Gastrocnemius medialis (tissue), 4 donors: ENCODE data around the gene AACS.

Experiments
- POLR2A ChIP-seq, 2 donors: fragments of 450-650 bp; IDR thresholded peaks; one replicate each; pipeline ENCODE4 v1.6.1; 2017; ENCODE audit warnings: antibody characterized with exemption in 2 of 2, mild to moderate bottlenecking in 2 of 2, moderate library complexity in 2 of 2
- TF ChIP-seq, protein P1 (sequence below), 5 experiments: fragments of 450-650 bp in 3 of 5; fragments of 200-600 bp in 2 of 5; sonication (generic) in 2 of 5; IDR thresholded peaks in 4 of 5; conservative IDR thresholded peaks in 1 of 5; 1 replicate in 4 of 5; 2 replicates in 1 of 5; pipeline ENCODE4 v1.5.1; 2016 to 2019; ENCODE audit warnings: antibody characterized with exemption in 5 of 5, mild to moderate bottlenecking in 3 of 5, moderate library complexity in 3 of 5

DNA sequence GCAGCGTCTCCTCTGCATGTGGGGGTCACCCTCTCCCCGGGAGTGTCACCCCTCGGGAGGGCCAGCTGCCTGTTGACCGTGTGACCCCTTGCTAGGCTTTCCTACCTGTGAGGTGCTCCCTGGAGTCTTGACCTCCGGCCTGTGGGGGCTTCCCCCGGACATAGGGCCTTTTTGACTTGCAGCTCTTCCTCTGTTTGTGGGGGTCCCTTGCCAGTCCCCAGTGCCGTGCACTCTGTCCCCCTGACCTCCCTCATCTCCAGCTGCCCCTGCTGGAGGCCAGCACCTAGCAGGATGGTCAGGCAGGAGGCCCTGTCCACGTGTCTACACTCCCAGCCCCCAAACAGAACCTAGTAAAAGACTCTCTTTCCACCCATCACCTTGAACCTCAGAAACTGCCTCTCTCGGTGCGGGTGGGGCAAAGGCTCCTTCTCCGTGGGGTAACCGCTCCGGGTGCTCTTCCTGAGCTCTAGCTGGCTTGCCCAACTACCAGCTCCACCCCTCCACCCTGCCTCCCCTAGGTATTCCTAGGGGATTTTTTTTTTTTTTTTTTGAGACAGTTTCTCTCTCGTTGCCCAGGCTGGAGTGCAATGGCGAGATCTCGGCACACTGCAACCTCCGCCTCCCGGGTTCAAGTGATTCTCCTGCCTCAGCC is 810 bp downstream of the AACS start:
- TF ChIP-seq, protein P1, sequence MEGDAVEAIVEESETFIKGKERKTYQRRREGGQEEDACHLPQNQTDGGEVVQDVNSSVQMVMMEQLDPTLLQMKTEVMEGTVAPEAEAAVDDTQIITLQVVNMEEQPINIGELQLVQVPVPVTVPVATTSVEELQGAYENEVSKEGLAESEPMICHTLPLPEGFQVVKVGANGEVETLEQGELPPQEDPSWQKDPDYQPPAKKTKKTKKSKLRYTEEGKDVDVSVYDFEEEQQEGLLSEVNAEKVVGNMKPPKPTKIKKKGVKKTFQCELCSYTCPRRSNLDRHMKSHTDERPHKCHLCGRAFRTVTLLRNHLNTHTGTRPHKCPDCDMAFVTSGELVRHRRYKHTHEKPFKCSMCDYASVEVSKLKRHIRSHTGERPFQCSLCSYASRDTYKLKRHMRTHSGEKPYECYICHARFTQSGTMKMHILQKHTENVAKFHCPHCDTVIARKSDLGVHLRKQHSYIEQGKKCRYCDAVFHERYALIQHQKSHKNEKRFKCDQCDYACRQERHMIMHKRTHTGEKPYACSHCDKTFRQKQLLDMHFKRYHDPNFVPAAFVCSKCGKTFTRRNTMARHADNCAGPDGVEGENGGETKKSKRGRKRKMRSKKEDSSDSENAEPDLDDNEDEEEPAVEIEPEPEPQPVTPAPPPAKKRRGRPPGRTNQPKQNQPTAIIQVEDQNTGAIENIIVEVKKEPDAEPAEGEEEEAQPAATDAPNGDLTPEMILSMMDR (IDR thresholded peaks at IDR 0.05 in 4 of 5, conservative IDR thresholded peaks at IDR 0.05 in 1 of 5): no peak
- TF ChIP-seq POLR2A (IDR thresholded peaks at IDR 0.05): no peak
